ENCODE results near the gene TTPAL.

GRCh38 chr20:44497761-44498160 is 22.1 kb downstream of the TTPAL start:
- TF ChIP-seq, protein P1, sequence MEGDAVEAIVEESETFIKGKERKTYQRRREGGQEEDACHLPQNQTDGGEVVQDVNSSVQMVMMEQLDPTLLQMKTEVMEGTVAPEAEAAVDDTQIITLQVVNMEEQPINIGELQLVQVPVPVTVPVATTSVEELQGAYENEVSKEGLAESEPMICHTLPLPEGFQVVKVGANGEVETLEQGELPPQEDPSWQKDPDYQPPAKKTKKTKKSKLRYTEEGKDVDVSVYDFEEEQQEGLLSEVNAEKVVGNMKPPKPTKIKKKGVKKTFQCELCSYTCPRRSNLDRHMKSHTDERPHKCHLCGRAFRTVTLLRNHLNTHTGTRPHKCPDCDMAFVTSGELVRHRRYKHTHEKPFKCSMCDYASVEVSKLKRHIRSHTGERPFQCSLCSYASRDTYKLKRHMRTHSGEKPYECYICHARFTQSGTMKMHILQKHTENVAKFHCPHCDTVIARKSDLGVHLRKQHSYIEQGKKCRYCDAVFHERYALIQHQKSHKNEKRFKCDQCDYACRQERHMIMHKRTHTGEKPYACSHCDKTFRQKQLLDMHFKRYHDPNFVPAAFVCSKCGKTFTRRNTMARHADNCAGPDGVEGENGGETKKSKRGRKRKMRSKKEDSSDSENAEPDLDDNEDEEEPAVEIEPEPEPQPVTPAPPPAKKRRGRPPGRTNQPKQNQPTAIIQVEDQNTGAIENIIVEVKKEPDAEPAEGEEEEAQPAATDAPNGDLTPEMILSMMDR (IDR thresholded peaks at IDR 0.05) = no peak
- TF ChIP-seq POLR2A (IDR thresholded peaks at IDR 0.05) = no peak

All from esophagus squamous epithelium (tissue), 4 donors.